A549 (cell line): Measurements from ENCODE around the gene KDR.

Source experiments
- CBX8 ChIP-seq: fragments of 200-600 bp; sonication (generic); IDR thresholded peaks from 2 replicates; pipeline ENCODE4 v1.6.1; 2016
- EP300 ChIP-seq, 2 experiments: fragments of >200 bp; sonication (Bioruptor Twin); formaldehyde crosslinking; IDR thresholded peaks; 2 replicates in 1 of 2; 3 replicates in 1 of 2; pipeline ENCODE4 v1.6.1; 2016 to 2017
- GATA3 ChIP-seq: IDR thresholded peaks from 2 replicates; pipeline ENCODE4 v1.6.1; 2012; ENCODE audit warnings: borderline replicate concordance
- JUN ChIP-seq, 2 experiments: fragments of >200 bp; sonication (Bioruptor Twin); formaldehyde crosslinking; IDR thresholded peaks; 2 replicates in 1 of 2; 3 replicates in 1 of 2; pipeline ENCODE4 v1.6.1; 2016 to 2017
- POLR2A ChIP-seq: IDR thresholded peaks from 2 replicates; pipeline ENCODE4 v1.6.1; 2012; ENCODE audit warnings: mild to moderate bottlenecking, low read length
- POLR2AphosphoS2 ChIP-seq: conservative IDR thresholded peaks from 2 replicates; pipeline ENCODE4 v1.6.1; 2012; ENCODE audit warnings: low read length, improper control_type of control experiment, inconsistent platforms
- TP53 ChIP-seq: fragments of 250-450 bp; sonication (Bioruptor Pico); IDR thresholded peaks from 2 replicates; pipeline ENCODE4 v1.5.0; 2021; ENCODE audit warnings: mild to moderate bottlenecking, moderate library complexity
- TF ChIP-seq, protein P1 (sequence below): fragments of 200-600 bp; sonication (generic); IDR thresholded peaks from 2 replicates; pipeline ENCODE4 v1.6.1; 2016; ENCODE audit warnings: antibody characterized with exemption, mild to moderate bottlenecking, moderate library complexity
- TF ChIP-seq, protein P2 (sequence below): fragments of 150-350 bp; IDR thresholded peaks from 2 replicates; pipeline ENCODE4 v1.6.1; 2014; ENCODE audit warnings: low read depth, mild to moderate bottlenecking, low read length

DNA sequence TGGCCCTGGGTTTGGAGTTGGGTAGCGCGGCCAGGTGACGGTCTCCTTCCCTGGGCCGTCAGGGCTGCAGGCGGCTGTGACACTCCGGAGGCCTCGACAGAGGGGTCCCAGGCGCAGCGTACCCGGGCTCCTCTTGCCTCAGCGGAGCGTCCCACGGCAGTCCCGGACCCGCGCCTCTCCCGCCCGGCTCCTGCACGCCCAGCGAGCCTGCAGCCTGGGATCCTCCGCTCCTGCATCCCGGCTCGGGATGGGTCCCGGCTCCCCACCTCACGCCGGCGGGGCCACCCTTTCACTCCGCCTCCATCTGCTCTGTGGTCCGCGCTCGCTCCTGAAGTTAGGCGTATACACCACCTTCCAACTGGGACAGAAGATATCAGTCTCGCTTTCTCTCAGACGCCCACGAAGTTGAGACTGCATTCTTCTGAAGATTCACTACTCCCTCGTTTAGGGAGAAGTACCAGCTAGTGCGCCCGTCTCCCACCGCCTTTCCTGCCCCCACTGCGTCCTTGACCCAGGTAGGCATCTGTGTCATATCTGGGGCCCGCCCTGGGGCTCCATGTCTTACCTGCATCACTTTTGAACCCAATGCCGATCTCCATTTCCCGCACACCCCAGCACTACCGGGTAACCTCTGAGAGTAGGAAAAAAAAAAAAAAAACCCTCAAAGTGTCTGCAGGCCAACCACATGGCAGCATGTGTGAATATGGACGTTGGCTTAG is 32.3 kb upstream of the KDR start:
- TF ChIP-seq EP300 (IDR thresholded peaks at IDR 0.05) = no peak
- TF ChIP-seq CBX8 = no peak
- TF ChIP-seq, protein P1, sequence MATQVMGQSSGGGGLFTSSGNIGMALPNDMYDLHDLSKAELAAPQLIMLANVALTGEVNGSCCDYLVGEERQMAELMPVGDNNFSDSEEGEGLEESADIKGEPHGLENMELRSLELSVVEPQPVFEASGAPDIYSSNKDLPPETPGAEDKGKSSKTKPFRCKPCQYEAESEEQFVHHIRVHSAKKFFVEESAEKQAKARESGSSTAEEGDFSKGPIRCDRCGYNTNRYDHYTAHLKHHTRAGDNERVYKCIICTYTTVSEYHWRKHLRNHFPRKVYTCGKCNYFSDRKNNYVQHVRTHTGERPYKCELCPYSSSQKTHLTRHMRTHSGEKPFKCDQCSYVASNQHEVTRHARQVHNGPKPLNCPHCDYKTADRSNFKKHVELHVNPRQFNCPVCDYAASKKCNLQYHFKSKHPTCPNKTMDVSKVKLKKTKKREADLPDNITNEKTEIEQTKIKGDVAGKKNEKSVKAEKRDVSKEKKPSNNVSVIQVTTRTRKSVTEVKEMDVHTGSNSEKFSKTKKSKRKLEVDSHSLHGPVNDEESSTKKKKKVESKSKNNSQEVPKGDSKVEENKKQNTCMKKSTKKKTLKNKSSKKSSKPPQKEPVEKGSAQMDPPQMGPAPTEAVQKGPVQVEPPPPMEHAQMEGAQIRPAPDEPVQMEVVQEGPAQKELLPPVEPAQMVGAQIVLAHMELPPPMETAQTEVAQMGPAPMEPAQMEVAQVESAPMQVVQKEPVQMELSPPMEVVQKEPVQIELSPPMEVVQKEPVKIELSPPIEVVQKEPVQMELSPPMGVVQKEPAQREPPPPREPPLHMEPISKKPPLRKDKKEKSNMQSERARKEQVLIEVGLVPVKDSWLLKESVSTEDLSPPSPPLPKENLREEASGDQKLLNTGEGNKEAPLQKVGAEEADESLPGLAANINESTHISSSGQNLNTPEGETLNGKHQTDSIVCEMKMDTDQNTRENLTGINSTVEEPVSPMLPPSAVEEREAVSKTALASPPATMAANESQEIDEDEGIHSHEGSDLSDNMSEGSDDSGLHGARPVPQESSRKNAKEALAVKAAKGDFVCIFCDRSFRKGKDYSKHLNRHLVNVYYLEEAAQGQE = no peak
- no peak for TF ChIP-seq POLR2A
- no peak for TF ChIP-seq POLR2AphosphoS2
- no peak for TF ChIP-seq JUN (IDR thresholded peaks at IDR 0.05)
- TF ChIP-seq GATA3 = no peak
- TF ChIP-seq, protein P2, sequence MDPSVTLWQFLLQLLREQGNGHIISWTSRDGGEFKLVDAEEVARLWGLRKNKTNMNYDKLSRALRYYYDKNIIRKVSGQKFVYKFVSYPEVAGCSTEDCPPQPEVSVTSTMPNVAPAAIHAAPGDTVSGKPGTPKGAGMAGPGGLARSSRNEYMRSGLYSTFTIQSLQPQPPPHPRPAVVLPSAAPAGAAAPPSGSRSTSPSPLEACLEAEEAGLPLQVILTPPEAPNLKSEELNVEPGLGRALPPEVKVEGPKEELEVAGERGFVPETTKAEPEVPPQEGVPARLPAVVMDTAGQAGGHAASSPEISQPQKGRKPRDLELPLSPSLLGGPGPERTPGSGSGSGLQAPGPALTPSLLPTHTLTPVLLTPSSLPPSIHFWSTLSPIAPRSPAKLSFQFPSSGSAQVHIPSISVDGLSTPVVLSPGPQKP = no peak
- no peak for TF ChIP-seq TP53 (CRISPR knock-in tag)
